Colonic mucosa (tissue), 4 donors: ENCODE results near the gene CDKN2A. TPM values are rescaled to one million over a fixed set of nuclear protein-coding genes. Genes with fewer than 3 reads are reported as not detected.

ENCODE experiments used
- DNase-seq: peaks from one replicate; pipeline ENCODE4 v3.0.0-alpha.2; 2020
- H3K27ac ChIP-seq: fragments of 200-600 bp; one replicate; pipeline ENCODE4 v1.8.0; 2021
- H3K27me3 ChIP-seq: fragments of 200-600 bp; one replicate; pipeline ENCODE4 v1.8.0; 2021
- H3K36me3 ChIP-seq: fragments of 200-600 bp; one replicate; pipeline ENCODE4 v1.8.0; 2021
- H3K4me1 ChIP-seq: fragments of 200-600 bp; one replicate; pipeline ENCODE4 v1.8.0; 2021; ENCODE audit warnings: mild to moderate bottlenecking
- H3K4me3 ChIP-seq: fragments of 200-600 bp; one replicate; pipeline ENCODE4 v1.8.0; 2021
- H3K9ac ChIP-seq, 2 donors: one replicate each; pipeline ENCODE4 v1.7.0; 2013; ENCODE audit warnings: control low read depth in 2 of 2, low read depth in 2 of 2, low read length in 2 of 2
- H3K9me3 ChIP-seq: fragments of 200-600 bp; one replicate; pipeline ENCODE4 v1.8.0; 2021
- CTCF ChIP-seq: fragments of 200-600 bp; IDR thresholded peaks from one replicate; pipeline ENCODE4 v1.8.0; 2022; ENCODE audit warnings: antibody characterized with exemption, mild to moderate bottlenecking
- intact Hi-C: fragments of 100-400 bp; cut with DNase I; formaldehyde crosslinking; loops from one replicate; pipeline ENCODE4 v1.14.1; 2022
- total RNA-seq, 2 donors: library from RNA; stranded (reverse); fragmentation: NEBNext Ultra II Directional in 1 of 2; extraction: Animal tissue kit (Norgen Biotek cat#: 25700) in 1 of 2; gene quantifications; one replicate each; pipeline ENCODE4 v1.2.1, GENCODE V29; 2021
- donor health status: healthy.
- donor health status: DM: no; HTN: no; CAD: no.
- donor health status: DM: no; HTN: no; CAD: no.

The CDKN2A gene
- total RNA-seq, 2 donors from 2014 or later: 1.3 to 2.9 TPM

GRCh38 chr9:22022396-22022795 is 28.2 kb upstream of the CDKN2A start:
- H3K4me3 ChIP-seq: no peak overlapping the region
- intact Hi-C loops: no loop called here
- no peaks in the 10 kb centered on the region for H3K4me1 ChIP-seq
- no peak for TF ChIP-seq CTCF
- H3K27ac ChIP-seq: no peak overlapping the region
- no peaks in the 10 kb centered on the region for H3K27me3 ChIP-seq
- no peaks in the 10 kb centered on the region for H3K36me3 ChIP-seq
- no peaks in the 10 kb centered on the region for H3K9me3 ChIP-seq
- DNase-seq: no peak
- no peak overlapping the region for H3K9ac ChIP-seq

GRCh38 chr9:22010866-22011625 is 16.9 kb upstream of the CDKN2A start:
- TF ChIP-seq CTCF: no peak
- intact Hi-C loops: no loop called here
- DNase-seq: no peak
- no peak overlapping the region for H3K4me3 ChIP-seq
- H3K4me1 ChIP-seq: no peaks in the 10 kb centered on the region
- H3K9me3 ChIP-seq: no peaks in the 10 kb centered on the region
- H3K27ac ChIP-seq: no peak overlapping the region
- H3K36me3 ChIP-seq: no peaks in the 10 kb centered on the region
- H3K27me3 ChIP-seq: peaks cover 12% of the 10 kb centered on the region
- H3K9ac ChIP-seq: no peak overlapping the region

GRCh38 chr9:22009506-22009867 is 15.3 kb upstream of the CDKN2A start:
- no peaks in the 10 kb centered on the region for H3K36me3 ChIP-seq
- DNase-seq: no peak
- no peaks in the 10 kb centered on the region for H3K9me3 ChIP-seq
- peak overlapping the region in 1 of 2 donors; percentile 99 for H3K9ac ChIP-seq
- H3K4me3 ChIP-seq: peak overlapping the region; percentile 57
- H3K27ac ChIP-seq: no peak overlapping the region
- no peak for TF ChIP-seq CTCF
- no peaks in the 10 kb centered on the region for H3K4me1 ChIP-seq
- intact Hi-C loops: loop anchor here (5.0 to 10.0 kb wide), 3 partner anchors 42 to 225 kb away; no protein-coding TSS in a partner anchor
- peaks cover 18% of the 10 kb centered on the region for H3K27me3 ChIP-seq

- intact Hi-C loops: loop anchor here (5.0 to 10.0 kb wide), 3 partner anchors 42 to 226 kb away; no protein-coding TSS in a partner anchor
These were observed 14.7 kb upstream of the CDKN2A start, which contains the start of gene CDKN2B for GRCh38 chr9:22008717-22009505. Gene CDKN2B, minus strand, starts transcription at chr9:22009305. Its CDS starts 352 bp downstream, at chr9:22008953.

More at GRCh38 chr9:22008717-22009505, 14.7 kb upstream of the CDKN2A start, which contains the start of gene CDKN2B:
- Histone ChIP-seq H3K9me3 (no peaks in the 10 kb centered on the region), H3K4me1 (no peaks in the 10 kb centered on the region), H3K27me3 (peaks cover 18% of the 10 kb centered on the region), H3K9ac (peak within 1 kb of the TSS; percentile 77 to 99), H3K27ac (peak within 1 kb of the TSS; percentile 88), H3K36me3 (no peaks in the 10 kb centered on the region), H3K4me3 (peak within 1 kb of the TSS; percentile 57)
- TF ChIP-seq CTCF: peak; percentile 98
- peak; percentile 98 for DNase-seq
